ENCODE data around the gene FIGNL2. TPM values are rescaled to one million over a fixed set of nuclear protein-coding genes. Genes with fewer than 3 reads are reported as not detected.

The FIGNL2 gene
- total RNA-seq, 4 donors from 2014 or later: 0.07 to 0.25 TPM; not detected in 2

GRCh38 chr12:51844854-51845253 is 3.7 kb downstream of the FIGNL2 start:
- Histone ChIP-seq H3K4me1 (peaks cover 0 to 19% of the 10 kb centered on the region in 2 donors), H3K36me3 (no peaks in the 10 kb centered on the region), H3K27me3 (peaks cover 32 to 47% (median 34%) of the 10 kb centered on the region in 3 donors), H3K4me3 (no peak overlapping the region), H3K9me3 (no peaks in the 10 kb centered on the region), H3K27ac (no peak overlapping the region)
- intact Hi-C loops (cut with DNase I; ENCODE audit: low total_unique reads): no loop called here
- in situ Hi-C loops (cut with MboI; ENCODE audit: low sequenced_read_pairs in 4 of 4): no loop called here
- DNase-seq (no peak), ATAC-seq (no peak)
- TF ChIP-seq CTCF (IDR thresholded peaks at IDR 0.05 in 4 of 5, conservative IDR thresholded peaks at IDR 0.05 in 1 of 5) (no peak), POLR2A (IDR thresholded peaks at IDR 0.05) (no peak)

- DNase-seq (no peak), ATAC-seq (no peak)
- peaks cover 19 to 27% (median 19%) of the 10 kb centered on the region in 3 donors for H3K27me3 ChIP-seq
- in situ Hi-C loops (cut with MboI; ENCODE audit: low sequenced_read_pairs in 4 of 4) (no loop called here), intact Hi-C loops (cut with DNase I; ENCODE audit: low total_unique reads) (no loop called here)
- H3K4me3 ChIP-seq: no peak overlapping the region
- no peak overlapping the region for H3K27ac ChIP-seq
- H3K9me3 ChIP-seq: no peaks in the 10 kb centered on the region
- peaks cover 0 to 4% of the 10 kb centered on the region in 2 donors for H3K4me1 ChIP-seq
- no peaks in the 10 kb centered on the region for H3K36me3 ChIP-seq
- TF ChIP-seq CTCF (IDR thresholded peaks at IDR 0.05 in 4 of 5, conservative IDR thresholded peaks at IDR 0.05 in 1 of 5) (no peak), POLR2A (IDR thresholded peaks at IDR 0.05) (no peak)
These were observed 6.8 kb downstream of the FIGNL2 start for GRCh38 chr12:51841727-51842126.

GRCh38 chr12:51840966-51841365 is 7.6 kb downstream of the FIGNL2 start:
- TF ChIP-seq POLR2A (IDR thresholded peaks at IDR 0.05) (no peak), CTCF (IDR thresholded peaks at IDR 0.05 in 4 of 5, conservative IDR thresholded peaks at IDR 0.05 in 1 of 5) (no peak)
- H3K27ac ChIP-seq: no peak overlapping the region
- DNase-seq (no peak), ATAC-seq (no peak)
- in situ Hi-C loops (cut with MboI; ENCODE audit: low sequenced_read_pairs in 4 of 4) (no loop called here), intact Hi-C loops (cut with DNase I; ENCODE audit: low total_unique reads) (no loop called here)
- H3K27me3 ChIP-seq: peaks cover 11 to 19% (median 16%) of the 10 kb centered on the region in 3 donors
- H3K4me3 ChIP-seq: no peak overlapping the region
- H3K9me3 ChIP-seq: no peaks in the 10 kb centered on the region
- no peaks in the 10 kb centered on the region for H3K4me1 ChIP-seq
- H3K36me3 ChIP-seq: no peaks in the 10 kb centered on the region

- DNase-seq (no peak), ATAC-seq (no peak)
- TF ChIP-seq POLR2A (IDR thresholded peaks at IDR 0.05) (no peak), CTCF (IDR thresholded peaks at IDR 0.05 in 4 of 5, conservative IDR thresholded peaks at IDR 0.05 in 1 of 5) (no peak)
- in situ Hi-C loops (cut with MboI; ENCODE audit: low sequenced_read_pairs in 4 of 4): no loop called here
- H3K27me3 ChIP-seq: peaks cover 0 to 9% (median 6%) of the 10 kb centered on the region in 3 donors
- no peaks in the 10 kb centered on the region for H3K9me3 ChIP-seq
- no peak overlapping the region for H3K4me3 ChIP-seq
- H3K36me3 ChIP-seq: no peaks in the 10 kb centered on the region
- intact Hi-C loops (cut with DNase I; ENCODE audit: low total_unique reads): no loop called here
- no peaks in the 10 kb centered on the region for H3K4me1 ChIP-seq
- H3K27ac ChIP-seq: no peak overlapping the region
These were observed 9.1 kb downstream of the FIGNL2 start for GRCh38 chr12:51839310-51839947.

GRCh38 chr12:51838762-51839161 is 9.8 kb downstream of the FIGNL2 start:
- intact Hi-C loops (cut with DNase I; ENCODE audit: low total_unique reads) (no loop called here), in situ Hi-C loops (cut with MboI; ENCODE audit: low sequenced_read_pairs in 4 of 4) (no loop called here)
- H3K36me3 ChIP-seq: no peaks in the 10 kb centered on the region
- no peak for TF ChIP-seq POLR2A (IDR thresholded peaks at IDR 0.05)
- no peak for TF ChIP-seq CTCF (IDR thresholded peaks at IDR 0.05 in 4 of 5, conservative IDR thresholded peaks at IDR 0.05 in 1 of 5)
- H3K27ac ChIP-seq: no peak overlapping the region
- ATAC-seq: peak in 1 of 2 donors; percentile 46
- no peaks in the 10 kb centered on the region for H3K4me1 ChIP-seq
- peaks cover 0 to 6% (median 3%) of the 10 kb centered on the region in 3 donors for H3K27me3 ChIP-seq
- no peak overlapping the region for H3K4me3 ChIP-seq
- no peaks in the 10 kb centered on the region for H3K9me3 ChIP-seq
- no peak for DNase-seq
